Adipocyte (in vitro differentiated cells): ENCODE data around the gene CCDC88B.
A peak's percentile ranks its signal among the peaks of the same experiment; 100 is the strongest.

Experiments
- DNase-seq: peaks from one replicate; pipeline ENCODE4 v3.0.0-alpha.2; 2015; ENCODE audit warnings: low read depth
- H3K27me3 ChIP-seq: replicated peaks from 2 replicates; pipeline ENCODE4 v1.7.0; 2013; ENCODE audit warnings: mild to moderate bottlenecking, low read length, moderate library complexity; ENCODE audit not compliant: control insufficient read depth, insufficient read depth
- H3K36me3 ChIP-seq: 2 replicates; pipeline ENCODE4 v1.7.0; 2013; ENCODE audit warnings: low read length, mild to moderate bottlenecking, moderate library complexity; ENCODE audit not compliant: control insufficient read depth, insufficient read depth, severe bottlenecking
- H3K4me1 ChIP-seq: 2 replicates; pipeline ENCODE4 v1.7.0; 2013; ENCODE audit warnings: mild to moderate bottlenecking, low read length, moderate library complexity; ENCODE audit not compliant: control insufficient read depth, insufficient read depth
- H3K4me3 ChIP-seq: 2 replicates; pipeline ENCODE4 v1.7.0; 2013; ENCODE audit warnings: mild to moderate bottlenecking, low read length, moderate library complexity
- H3K9ac ChIP-seq: 2 replicates; pipeline ENCODE4 v1.7.0; 2013; ENCODE audit warnings: mild to moderate bottlenecking, low read length, moderate library complexity
- H3K9me3 ChIP-seq: 2 replicates; pipeline ENCODE4 v1.7.0; 2013; ENCODE audit warnings: mild to moderate bottlenecking, low read length, moderate library complexity; ENCODE audit not compliant: control insufficient read depth

The CCDC88B gene

DNA sequence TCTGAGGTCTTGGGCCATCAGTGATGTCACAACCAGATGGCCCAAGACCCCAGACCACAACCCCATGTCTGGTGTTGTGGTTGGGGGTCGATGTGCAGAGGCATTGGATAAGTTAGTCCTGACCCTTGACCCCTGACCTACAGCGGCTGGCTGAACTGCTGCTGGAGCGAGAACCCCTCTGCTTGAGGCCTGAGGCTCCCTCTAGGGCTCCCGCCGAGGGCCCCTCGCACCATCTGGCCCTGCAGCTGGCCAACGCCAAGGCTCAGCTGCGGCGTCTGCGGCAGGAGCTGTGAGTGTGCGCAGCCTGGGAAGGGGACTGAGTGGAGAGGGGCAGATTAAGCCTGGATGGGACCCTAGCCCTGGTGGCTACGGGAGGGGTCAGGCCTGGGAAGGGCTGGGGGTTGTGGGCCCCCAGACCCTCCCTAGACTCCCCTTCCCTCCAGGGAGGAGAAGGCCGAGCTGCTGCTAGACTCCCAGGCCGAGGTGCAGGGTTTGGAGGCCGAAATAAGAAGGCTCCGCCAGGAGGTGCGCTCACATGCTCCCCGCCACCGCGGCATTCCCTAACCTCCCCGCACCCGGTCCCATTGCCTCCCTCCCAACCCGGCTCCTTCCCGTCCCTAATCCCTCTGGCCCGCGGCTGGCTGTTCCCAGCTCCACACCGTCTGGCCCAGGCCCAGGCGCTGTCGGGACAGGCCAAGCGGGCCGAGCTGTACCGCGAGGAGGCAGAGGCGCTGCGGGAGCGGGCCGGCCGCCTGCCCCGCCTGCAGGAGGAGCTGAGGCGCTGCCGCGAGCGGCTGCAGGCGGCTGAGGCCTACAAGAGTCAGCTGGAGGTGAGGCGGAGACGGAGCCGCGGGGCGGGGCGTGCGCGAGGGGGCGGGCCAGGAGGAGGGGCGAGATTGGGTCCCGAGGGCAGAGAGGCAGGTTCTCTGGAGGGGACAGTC lies 2.1 kb downstream of the CCDC88B start:
- Histone ChIP-seq H3K4me1 (peaks cover 6% of the 10 kb centered on the region), H3K36me3 (no peaks in the 10 kb centered on the region), H3K9me3 (no peaks in the 10 kb centered on the region), H3K9ac (peak overlapping the region; percentile 83), H3K4me3 (peak overlapping the region; percentile 66), H3K27me3 (peaks cover 4% of the 10 kb centered on the region)
- peak; percentile 91 for DNase-seq

DNA sequence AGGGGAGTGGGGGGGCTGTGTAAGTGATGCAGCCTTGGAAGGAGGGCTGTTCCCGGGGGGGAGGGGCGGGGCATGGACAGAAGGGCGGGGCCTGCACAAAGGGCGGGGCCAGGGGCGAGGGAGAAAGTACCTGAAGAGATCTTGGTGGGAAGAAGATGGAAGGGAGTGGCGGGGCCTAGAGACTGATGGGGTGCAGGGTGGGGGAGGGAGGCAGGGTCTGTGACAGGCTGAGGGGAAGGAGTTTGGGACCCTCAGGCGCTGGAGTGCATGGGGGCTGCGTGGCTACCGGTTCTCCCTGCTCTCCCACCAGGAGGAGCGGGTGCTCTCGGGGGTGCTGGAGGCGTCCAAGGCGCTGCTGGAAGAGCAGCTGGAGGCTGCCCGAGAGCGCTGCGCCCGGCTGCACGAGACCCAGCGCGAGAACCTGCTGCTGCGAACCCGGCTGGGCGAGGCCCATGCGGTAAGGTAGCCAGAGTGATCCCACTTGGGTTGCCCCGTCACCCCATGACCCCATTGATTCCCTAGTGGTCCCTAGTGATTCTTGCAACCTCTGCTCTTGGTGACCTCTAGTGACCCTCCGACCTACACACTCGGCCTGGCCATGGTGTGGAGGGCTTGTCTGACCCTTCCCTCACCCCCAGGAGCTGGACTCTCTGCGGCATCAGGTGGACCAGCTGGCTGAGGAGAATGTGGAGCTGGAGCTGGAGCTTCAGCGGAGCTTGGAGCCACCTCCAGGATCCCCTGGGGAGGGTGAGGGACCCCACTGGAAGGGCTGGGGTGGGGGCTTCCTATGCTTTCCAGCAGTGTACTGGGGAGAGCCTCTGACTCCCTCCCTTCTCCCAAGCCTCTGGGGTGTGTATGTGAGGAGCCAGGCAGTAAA lies 3.1 kb downstream of the CCDC88B start:
- peaks cover 4% of the 10 kb centered on the region for H3K27me3 ChIP-seq
- H3K36me3 ChIP-seq = no peaks in the 10 kb centered on the region
- no peaks in the 10 kb centered on the region for H3K9me3 ChIP-seq
- no peak for DNase-seq
- H3K9ac ChIP-seq = no peak overlapping the region
- H3K4me3 ChIP-seq = no peak overlapping the region
- H3K4me1 ChIP-seq = peaks cover 6% of the 10 kb centered on the region

DNA sequence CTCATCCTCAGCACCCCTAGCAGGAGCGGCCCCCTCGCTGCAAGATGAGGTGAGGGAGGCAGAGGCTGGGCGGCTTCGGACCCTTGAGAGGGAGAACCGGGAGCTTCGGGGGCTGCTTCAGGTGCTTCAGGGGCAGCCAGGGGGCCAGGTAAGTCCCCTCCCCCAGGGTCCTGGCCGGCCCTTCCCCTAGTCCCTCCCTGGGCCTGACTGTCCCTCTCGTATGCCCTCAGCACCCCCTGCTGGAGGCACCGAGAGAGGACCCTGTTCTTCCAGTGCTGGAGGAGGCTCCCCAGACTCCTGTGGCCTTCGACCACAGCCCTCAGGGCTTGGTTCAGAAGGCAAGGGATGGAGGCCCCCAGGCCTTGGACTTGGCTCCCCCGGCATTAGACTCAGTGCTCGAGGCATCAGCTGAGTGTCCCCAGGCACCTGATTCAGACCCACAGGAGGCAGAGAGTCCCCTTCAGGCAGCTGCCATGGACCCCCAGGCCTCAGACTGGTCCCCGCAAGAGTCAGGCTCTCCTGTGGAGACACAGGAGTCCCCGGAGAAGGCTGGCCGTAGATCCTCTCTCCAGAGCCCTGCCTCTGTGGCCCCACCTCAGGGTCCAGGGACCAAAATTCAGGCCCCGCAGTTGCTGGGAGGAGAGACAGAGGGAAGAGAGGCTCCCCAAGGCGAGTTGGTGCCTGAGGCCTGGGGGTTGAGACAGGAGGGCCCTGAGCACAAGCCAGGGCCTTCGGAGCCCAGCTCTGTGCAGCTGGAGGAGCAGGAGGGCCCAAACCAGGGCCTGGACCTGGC lies 4.0 kb downstream of the CCDC88B start:
- DNase-seq = peak; percentile 10
- Histone ChIP-seq H3K27me3 (peaks cover 4% of the 10 kb centered on the region), H3K9me3 (no peaks in the 10 kb centered on the region)

DNA sequence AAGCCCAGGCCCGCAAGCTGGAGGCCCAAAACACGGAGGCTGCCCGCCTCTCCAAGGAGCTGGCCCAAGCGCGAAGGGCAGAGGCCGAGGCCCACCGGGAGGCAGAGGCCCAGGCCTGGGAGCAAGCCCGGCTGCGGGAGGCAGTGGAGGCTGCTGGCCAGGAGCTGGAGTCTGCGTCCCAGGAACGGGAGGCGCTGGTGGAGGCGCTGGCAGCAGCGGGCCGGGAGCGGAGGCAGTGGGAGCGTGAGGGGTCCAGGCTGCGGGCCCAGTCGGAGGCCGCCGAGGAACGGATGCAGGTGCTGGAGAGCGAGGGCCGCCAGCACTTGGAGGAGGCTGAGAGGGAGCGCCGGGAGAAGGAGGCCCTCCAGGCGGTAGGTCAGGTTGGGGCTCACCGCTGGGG lies 4.8 kb downstream of the CCDC88B start:
- no peak for DNase-seq
- peaks cover 6% of the 10 kb centered on the region for H3K4me1 ChIP-seq
- H3K9ac ChIP-seq = no peak overlapping the region
- H3K36me3 ChIP-seq = no peaks in the 10 kb centered on the region
- H3K4me3 ChIP-seq = no peak overlapping the region
- H3K27me3 ChIP-seq = peaks cover 4% of the 10 kb centered on the region
- no peaks in the 10 kb centered on the region for H3K9me3 ChIP-seq

More for the DNA sequence above, 4.0 kb downstream of the CCDC88B start:
- H3K36me3 ChIP-seq = no peaks in the 10 kb centered on the region
- H3K9ac ChIP-seq = no peak overlapping the region
- H3K4me1 ChIP-seq = peaks cover 6% of the 10 kb centered on the region
- H3K4me3 ChIP-seq = no peak overlapping the region

DNA sequence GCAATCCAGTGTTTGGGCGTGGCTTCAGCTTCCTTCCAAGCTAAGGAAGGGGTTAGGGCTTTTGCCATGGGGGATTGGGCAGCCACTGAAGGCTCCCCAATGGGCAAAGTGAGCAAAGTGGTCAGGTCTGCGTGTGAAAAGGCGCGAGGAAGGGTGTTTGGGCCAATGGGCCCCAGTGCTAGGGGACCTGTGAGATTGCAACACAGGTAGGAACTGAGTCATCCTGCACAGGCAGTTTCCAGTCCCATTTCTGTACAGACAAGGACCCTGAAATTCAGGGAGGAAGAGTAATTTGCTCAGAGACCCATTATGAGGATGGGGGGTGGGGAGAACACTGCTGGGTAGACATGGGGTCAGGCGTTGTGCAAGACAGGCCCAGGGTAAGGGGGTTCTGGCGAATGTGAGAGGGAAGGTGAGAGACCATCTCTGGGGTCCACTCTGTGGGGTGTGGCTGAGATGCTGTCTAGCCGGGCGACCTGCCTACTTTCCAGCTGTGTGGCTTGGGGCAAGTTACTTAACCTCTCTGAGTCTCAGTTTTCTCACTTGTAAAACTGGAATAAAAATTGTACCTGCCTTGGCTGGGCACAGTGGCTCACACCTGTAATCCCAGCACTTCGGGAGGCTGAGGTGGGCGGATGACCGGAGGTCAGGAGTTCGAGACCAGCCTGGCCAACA lies 7.3 kb downstream of the CCDC88B start:
- Histone ChIP-seq H3K27me3 (no peaks in the 10 kb centered on the region), H3K4me3 (no peak overlapping the region), H3K9me3 (no peaks in the 10 kb centered on the region), H3K9ac (no peak overlapping the region), H3K4me1 (peaks cover under 1% of the 10 kb centered on the region), H3K36me3 (no peaks in the 10 kb centered on the region)
- no peak for DNase-seq

DNA sequence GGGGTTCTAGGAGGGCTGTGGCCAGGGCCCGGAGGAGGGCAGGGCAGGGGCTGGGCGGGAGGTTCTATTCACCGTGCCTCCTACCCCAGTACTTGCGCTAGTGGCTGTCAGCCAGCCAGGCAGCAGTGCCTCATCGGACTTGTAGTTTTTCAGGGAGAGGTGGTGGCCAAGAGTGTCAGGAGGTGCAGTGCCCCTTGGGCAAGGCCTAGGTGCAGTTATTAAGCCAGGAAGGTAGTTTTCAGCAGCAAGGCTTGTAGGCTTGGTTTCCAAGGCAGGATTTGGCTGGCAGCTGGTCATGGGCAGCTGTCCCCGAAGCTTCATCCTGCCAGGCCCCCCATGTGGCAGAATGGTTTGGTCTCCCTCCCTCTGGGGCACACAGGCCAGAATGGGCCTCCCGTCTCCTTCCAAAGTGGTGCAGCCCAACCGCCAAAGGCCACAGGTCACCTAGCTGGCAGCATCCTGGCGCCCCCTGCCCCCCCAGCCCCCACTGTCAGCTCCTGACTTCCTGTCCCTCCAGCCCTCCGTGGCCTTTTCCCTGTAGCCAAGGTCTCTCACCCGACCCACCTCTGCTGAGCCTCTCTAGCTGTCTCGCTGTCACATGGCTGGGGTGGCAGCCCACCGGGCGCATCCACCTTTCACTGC lies 8.5 kb downstream of the CCDC88B start:
- H3K27me3 ChIP-seq = no peaks in the 10 kb centered on the region
- H3K36me3 ChIP-seq = no peaks in the 10 kb centered on the region
- no peak overlapping the region for H3K9ac ChIP-seq
- no peaks in the 10 kb centered on the region for H3K4me1 ChIP-seq
- H3K4me3 ChIP-seq = no peak overlapping the region
- H3K9me3 ChIP-seq = no peaks in the 10 kb centered on the region
- no peak for DNase-seq

DNA sequence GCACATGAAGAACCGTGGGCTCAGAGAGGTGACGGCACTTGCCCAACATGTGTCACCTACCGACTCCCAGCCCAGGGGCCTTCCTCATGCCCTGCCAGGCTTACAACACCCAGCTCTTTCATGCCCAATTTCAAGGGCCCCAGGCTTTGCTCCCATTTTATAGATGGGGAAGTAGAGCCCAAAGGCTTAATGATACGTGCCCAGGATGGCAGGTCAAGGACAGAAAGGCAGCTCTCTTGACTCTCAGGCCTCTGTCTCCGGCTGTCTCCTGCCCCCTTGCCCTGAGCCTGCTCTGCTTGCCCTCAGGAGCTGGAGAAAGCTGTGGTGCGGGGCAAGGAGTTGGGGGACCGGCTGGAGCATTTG lies 9.0 kb downstream of the CCDC88B start:
- Histone ChIP-seq H3K4me1 (no peaks in the 10 kb centered on the region), H3K9me3 (no peaks in the 10 kb centered on the region), H3K36me3 (no peaks in the 10 kb centered on the region), H3K27me3 (no peaks in the 10 kb centered on the region), H3K9ac (no peak overlapping the region), H3K4me3 (no peak overlapping the region)
- no peak for DNase-seq

DNA sequence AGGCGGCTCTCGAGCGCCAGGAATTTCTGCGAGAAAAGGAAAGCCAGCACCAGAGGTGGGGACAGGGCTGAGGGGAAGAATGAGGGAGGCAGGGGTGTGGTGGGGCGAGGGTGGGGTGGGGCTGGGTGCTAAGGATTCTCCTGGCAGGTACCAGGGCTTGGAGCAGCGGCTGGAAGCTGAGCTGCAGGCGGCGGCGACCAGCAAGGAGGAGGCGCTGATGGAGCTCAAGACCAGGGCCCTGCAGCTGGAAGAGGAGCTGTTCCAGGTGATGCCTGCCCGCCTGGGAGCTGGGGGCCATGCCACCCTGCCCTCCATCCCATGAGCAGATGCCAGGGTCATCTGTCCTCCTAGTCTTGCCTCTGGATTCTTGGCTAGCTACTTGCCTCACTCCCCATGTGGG lies 9.4 kb downstream of the CCDC88B start:
- Histone ChIP-seq H3K9me3 (no peaks in the 10 kb centered on the region), H3K27me3 (no peaks in the 10 kb centered on the region), H3K36me3 (no peaks in the 10 kb centered on the region), H3K9ac (no peak overlapping the region), H3K4me1 (no peaks in the 10 kb centered on the region), H3K4me3 (no peak overlapping the region)
- no peak for DNase-seq

DNA sequence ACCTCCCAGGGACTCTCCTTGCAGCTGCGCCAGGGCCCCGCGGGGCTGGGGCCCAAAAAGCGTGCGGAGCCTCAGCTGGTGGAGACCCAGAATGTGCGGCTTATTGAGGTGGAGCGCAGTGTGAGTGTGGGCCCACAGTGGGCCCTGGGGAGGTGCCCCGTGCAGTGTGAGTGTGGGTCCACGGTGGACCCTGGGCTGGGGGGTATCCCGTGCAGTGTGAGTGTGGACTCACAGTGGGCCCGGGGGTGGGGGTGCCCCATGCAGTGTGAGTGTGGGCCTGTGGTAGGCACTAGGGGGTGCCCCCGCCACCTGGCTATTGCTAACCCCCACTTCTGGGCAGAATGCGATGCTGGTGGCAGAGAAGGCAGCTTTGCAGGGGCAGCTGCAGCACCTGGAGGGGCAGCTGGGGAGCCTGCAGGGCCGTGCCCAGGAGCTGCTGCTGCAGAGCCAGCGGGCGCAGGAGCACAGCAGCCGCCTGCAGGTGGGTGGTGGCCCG lies 11.2 kb downstream of the CCDC88B start:
- Histone ChIP-seq H3K9me3 (no peaks in the 10 kb centered on the region), H3K4me3 (no peak overlapping the region), H3K27me3 (no peaks in the 10 kb centered on the region), H3K4me1 (peaks cover 7% of the 10 kb centered on the region), H3K36me3 (no peaks in the 10 kb centered on the region), H3K9ac (no peak overlapping the region)
- DNase-seq = no peak
